IPS DF 4.7 (cell line): ENCODE results near the gene CORO6.

ENCODE experiments used
- DNase-seq: peaks from one replicate; pipeline ENCODE4 v3.0.0-alpha.2; 2013; ENCODE audit warnings: low spot score; ENCODE audit errors: extremely low read depth

Gene CORO6

DNA sequence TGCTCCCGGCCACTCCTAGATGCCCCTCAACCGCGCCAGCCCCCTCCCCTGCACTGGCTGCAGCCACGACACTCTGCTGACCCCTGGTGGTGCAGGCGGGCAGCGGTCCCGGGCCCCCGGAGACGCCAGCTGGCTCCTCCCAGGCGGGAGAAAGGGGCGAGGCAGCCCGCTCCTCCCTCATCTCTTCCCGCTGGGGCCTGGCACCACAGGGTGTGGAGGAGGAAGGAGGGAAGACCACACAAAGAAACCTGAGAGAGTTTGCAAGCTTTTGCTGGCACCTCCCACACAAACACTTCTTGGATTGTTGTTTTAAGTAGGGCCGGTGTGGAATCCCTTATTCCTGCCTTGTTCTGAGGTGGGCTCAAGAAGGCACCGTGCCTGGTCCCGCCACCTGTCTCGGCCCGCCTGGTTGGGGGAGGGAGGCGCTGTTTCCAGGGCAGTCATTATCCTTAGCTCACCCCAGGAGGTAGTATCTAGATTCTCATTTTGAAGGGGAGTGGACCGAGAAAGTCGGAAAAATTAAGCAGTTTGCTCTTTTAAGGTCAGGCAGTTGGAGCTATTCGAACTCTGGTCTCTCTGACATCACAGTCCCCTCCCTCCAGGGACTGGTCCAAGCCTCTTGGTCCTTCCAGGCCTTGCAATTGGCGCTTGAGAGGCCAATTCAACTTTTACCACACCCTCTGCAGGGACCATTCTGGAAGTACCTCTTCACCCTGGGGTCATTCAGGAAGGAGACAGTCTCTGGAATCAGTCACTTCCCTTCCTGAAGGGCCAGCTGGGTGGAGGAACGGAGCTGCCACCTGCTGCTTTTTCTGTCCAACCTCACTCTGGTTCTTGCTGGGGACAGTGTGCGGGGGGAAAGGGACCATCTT, 30.7 kb downstream of the CORO6 start:
- no peak for DNase-seq

GRCh38 chr17:29591146-29591736, 31.5 kb downstream of the CORO6 start:
- no peak for DNase-seq

DNA sequence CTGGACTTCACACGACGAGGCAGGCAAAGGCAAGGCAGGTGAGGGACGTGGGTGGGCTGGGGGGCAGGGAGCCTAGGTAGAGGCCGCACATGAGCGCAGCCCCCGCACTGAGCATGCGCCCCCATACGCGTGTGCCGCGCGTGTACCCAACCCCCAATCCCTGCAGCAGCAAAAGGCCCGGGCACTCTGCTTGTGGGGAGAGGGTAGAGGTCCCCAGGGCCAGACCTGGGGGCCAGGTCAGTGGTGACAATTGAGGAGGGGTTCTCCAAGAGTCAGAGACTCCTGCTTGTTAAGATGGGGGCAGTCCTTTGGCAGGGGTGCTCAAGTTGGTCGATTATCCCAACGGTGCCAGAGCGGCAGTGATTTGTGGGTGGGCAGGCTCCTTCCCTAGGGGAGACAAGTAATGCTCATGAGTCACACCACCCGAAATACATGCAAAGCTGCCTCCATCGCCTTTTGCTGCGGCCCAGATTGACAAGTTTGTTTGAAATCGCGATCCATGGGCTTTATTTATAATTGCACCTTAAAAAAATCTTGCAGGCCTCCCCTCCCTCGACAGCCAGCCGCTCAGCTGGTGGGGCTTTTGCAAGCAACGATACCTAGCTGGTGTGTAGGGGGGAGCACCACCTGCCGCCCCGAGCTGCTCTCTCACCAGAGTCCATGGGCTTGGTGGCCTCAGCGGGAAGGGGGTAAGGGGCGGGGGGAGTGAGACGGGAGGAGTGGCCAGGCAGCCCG, 32.1 kb downstream of the CORO6 start:
- DNase-seq: no peak

GRCh38 chr17:29589524-29590410, 32.9 kb downstream of the CORO6 start, which contains the start of gene GIT1:
Gene GIT1 (minus strand): TSS chr17:29589648. CDS start chr17:29589378, 270 bp downstream.
- no peak for DNase-seq

GRCh38 chr17:29588562-29589411, 33.9 kb downstream of the CORO6 start:
- no peak for DNase-seq

DNA sequence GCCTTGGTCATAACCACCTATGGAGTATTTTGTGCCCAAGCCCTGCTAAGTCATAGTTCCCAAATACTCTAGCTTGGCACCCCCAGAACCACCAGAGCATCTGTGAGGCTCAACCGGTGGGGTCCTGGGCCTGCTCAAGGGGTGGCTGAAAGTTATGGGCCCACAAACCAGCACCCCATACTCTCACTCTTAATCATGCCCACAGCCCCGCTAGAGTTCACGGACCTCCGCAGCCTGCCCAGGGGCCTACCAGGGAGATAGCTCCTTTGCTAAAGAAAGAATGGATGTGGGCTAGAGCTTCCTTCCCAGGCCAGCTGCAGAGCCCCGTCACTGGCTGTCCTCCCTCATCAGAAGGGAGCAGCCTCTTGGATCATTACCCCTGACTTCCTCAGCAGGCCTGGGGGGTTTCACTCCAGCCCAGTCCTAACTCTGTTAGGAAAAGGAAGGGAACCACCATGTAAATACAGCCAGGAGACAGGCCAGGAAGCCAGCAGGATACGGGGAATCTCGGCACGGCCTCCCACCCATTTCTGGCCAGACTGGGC, 34.6 kb downstream of the CORO6 start:
- DNase-seq: no peak

DNA sequence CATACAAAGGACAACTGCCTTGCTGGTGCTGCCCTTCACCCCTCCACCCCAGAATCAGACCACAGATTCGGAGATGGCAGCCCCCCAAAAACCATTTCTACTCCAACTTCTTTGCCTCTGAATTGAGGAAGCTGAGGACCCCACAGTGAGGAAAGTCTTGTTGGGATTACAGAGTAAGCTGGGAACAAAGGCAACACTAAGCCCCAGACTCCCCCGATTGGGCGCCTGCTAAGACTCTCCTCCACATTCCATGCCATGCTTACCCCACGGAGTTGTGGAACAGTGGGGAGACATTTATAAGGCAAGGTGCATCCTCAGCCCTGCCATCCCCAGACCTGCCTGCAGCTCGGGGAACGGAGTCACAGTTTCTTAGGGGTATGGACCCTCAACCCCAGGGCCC, 35.1 kb downstream of the CORO6 start:
- DNase-seq: no peak

GRCh38 chr17:29586676-29587469, 35.8 kb downstream of the CORO6 start:
- no peak for DNase-seq

GRCh38 chr17:29585080-29585751, 37.5 kb downstream of the CORO6 start:
- DNase-seq: no peak

- no peak for DNase-seq
Measured at GRCh38 chr17:29584452-29585079, 38.1 kb downstream of the CORO6 start.

GRCh38 chr17:29583324-29584248, 39.1 kb downstream of the CORO6 start:
- DNase-seq: no peak

DNA sequence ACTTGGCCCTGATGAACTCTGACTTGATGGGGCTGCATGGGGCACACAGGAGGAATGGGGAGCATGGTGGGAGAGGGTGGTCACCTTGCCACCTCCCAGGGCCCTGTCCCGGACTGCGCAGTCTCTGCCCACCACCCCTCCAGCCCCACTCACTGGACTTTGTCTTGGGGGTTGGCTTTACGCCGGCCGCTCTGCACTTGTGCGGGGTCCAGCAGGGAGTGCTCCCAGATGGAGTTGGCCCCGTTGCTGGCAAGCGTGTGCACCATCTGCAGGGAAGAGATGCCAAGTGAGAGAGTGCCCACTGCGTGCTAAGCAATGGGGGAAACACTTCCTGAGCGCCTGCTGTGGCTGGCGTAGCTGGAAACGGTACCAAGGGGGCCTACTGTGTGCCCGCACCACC, 39.9 kb downstream of the CORO6 start:
- DNase-seq: no peak

- DNase-seq: no peak
Measured at GRCh38 chr17:29582254-29582765, 40.4 kb downstream of the CORO6 start.

DNA sequence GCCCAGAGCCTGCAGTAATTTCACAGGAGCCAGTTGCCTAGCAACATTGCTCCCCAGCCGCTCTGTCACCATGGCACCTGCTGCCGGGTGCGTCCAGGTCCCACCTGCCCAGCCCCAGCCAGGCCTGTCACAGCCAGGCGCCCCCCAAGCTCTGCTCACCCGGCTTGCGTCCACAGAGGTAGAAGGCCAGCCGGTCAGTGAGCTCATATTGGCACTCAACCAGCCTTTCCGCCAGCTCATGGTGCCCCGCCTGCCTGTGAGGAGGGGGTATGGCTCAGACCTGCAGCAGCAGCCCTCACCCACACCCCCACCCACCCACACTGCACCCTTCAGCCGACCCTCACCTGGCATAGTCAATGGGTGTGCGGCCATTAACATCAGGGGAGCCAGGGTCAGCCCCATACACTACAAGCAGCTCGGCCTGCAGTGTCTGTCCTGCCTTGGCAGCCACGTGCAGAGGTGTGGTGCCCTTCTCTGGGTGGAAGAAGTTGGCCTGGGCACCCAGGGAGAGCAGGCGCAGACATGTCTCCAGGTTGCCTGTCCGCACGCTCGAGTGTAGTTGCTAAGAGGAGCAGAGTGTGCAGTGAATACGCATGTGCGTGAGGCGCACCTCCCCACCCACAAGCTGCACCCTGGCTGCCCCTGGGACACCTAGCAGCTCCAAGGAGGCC, 41.0 kb downstream of the CORO6 start:
- DNase-seq: no peak

GRCh38 chr17:29579866-29580771, 42.6 kb downstream of the CORO6 start:
- no peak for DNase-seq
